GM21825 (cell line): Measurements from ENCODE around the gene CRTAP.
"Not testable (repeated sequence)": the region's sequence is repeated elsewhere in the genome, so short reads cannot be mapped to it uniquely, and the experiment has no call there.

Experiments used
- ATAC-seq: cut with Tn5 transposase; IDR thresholded peaks from one replicate; pipeline ENCODE4 v1.9.1; 2021; ENCODE audit warnings: mild to moderate bottlenecking, moderate library complexity; ENCODE audit not compliant: unreplicated experiment

The CRTAP gene

DNA sequence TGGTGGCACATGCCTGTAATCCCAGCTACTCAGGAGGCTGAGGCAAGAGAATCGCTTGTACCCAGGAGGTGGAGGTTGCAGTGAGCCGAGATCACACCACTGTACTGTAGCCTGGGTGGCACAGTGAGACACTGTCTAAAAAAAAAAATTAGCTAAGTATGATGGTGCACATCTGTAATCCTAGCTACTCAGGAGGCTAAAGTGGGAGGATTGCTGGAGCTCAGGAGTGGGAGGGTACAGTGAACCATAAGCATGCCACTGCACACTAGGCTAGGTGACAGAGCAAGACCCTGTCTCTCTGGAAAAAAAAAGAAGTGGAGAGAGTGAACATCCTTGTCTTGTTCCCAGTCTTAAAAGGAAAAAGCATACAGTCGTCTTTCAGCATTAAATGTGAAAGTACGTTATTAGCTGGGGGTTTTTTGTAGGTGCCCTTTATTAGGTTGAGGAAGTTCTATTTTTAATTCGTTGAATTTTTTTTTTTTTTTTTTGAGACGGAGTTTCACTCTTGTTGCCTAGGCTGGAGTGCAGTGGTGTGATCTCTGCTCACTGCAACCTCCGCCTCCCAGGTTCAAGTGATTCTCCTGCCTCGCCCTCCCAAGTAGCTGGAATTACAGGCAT lies 25.3 kb downstream of the CRTAP start:
- ATAC-seq = not testable (repeated sequence)

DNA sequence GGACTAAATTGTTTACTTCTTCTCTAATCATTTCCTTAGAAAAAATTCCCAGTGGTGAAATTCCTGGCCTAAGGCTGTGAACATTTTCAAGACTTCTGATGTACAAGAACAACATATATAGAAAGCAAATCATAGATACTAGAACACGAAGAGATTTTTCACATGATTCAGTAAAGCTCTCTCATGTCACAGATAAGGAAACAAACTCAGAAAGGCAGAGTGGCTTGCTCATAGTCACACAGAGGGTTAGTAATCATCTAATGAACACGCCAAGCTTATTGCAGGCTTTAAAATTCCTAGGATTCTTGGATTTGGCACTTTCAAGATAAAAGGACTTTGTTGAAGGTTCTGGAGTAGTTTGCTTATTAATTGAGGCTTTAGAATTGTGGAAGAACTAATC lies 26.2 kb downstream of the CRTAP start:
- ATAC-seq = no peak

DNA sequence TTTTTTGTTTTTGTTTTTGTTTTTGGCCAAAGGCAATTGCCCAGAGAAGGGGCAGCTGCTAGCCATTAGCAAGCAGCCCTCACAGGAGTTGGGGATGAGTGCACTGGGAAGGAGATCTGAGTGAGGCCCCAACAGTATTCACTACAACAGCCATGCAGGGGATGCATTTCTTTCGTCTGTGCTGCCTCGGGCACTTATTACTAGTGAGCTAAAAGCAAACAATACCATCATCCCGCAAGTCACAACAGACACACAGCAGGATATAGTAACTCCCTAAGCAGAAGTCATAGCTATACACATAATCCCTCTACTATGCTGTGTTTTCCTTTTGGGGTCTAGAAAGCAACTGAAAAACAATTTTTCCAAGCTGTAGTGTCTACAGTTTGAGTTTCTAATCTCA lies 27.2 kb downstream of the CRTAP start:
- ATAC-seq = no peak

DNA sequence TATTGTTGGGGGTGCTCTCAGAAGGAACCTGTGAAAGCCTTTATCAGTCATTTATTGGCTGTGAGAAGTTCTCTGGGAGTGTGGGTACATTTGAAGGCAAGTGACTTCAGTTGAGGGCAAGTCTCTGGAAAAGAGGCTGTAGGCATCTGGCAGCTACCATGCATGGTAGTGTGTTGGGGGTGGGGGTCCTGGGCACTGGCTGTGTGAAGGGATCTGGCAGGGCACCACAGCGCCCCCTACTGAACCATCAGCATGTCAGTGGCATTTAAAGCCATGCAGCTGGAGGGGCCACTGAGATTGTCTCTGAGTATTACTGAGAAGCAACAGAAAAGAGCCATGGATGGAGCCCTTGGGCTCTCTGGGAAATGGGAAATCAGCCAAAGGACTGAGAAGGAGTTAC lies 30.6 kb downstream of the CRTAP start:
- no peak for ATAC-seq

DNA sequence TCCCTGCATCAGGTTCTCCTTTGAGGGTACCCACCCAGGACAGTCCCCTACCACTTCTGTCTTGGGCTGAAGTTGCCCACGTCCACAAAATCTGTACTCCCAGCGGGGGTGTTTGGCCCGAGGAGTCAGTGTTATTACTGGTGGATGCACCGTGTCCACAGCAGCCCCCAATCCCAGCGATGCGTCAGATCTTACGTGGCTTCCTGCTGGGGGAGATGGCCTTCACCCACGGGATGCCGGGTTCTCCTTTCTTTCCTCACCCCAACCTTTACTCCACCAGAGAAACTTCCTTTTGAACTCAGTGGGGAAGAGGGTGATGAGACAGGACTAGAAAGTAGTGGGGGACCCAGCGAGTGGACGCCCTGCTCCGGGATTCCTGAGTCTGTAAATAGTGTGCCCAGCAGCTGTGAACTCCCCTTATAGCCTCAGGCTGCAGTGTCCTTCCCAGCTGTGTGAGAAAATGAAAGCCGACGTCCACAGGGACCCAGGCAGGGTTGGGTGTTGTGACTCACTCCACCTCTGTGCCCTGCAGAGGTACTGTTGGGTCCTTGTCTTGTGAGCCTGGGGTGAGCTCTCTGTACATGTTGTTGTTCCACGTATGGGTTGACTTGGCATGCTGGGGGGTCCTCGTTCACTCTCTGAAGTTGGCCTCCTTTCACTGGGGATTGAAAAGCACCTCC lies 31.5 kb downstream of the CRTAP start:
- ATAC-seq = no peak

DNA sequence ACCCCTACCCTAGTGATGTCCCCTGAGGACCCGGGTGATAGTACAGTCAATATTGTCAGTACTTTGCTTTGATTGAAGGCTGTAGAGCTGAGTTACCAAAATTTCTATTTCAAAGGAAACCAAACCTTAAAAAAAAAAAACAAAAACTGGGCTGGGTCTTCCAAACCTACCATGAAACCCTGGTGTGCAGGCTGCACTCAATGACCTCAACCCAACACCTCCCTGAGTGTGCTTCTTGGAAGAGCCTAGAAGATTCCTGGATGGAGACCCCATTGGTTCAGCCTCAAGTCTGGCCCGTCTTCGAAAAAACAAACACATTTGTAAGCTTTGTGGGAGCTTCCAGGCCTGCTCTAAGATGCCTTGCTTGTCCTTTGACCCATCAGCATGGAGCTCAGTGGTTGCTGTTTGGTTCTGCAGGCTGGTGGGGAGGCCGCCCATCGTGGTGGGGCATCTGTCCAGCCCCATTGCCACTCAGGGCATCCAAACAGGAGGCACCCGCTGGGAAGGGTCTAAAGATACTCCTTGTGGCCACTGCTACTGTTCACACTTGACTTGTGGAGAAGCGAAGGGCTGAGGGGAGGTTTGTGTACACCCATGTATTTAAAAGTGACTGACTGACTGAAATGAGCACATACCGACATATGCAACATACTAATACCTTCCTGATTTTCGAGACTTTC lies 32.2 kb downstream of the CRTAP start:
- no peak for ATAC-seq

DNA sequence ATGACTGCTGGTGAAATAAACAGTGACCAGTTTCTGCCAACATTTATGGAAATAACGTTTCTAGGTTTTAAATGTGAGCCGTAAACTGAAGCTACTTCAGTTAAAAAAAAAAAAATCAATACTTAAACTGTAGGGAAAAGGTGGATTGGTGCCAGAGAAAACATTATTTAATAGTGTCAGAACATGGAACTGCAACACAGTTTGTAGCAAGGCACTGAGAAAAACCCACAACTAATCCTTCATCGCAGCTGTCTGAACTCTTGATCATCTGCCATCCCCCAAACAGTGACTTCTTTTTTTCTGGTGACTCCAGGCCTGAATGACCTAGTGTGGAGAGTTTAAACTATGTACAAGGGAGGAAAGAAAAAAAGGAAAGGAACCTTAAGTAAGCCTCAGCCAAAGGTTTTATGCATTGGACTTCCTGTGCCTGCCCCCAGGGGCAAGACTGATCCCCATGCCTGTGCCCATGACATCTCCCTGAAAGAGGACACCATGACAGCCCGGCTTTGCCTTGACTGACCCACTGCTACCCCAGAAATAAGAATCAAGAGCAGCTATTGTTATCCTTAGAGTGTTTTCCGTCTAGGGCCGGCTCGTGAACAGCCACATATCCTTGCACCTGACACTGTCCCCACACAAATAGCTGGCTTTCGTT lies 33.1 kb downstream of the CRTAP start:
- ATAC-seq = no peak

DNA sequence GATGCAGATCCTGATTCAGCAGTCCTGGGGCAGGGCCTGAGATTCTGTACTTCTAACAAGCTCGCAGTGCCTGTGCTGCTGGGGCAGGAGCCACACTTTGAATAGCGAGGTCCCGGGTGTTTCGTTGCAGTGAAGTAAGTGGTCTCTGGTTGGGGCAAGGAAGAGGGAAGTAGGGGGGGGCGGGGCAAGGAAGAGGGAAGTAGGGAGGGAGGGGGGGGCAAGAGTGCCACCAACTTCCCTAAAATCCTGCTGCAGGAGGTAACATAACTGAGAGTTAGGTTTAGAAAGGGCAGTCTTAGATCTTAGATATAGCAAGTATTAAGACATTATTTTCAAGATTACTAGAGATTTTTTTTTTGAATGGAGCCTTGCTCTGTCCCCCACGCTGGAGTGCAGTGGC lies 35.5 kb downstream of the CRTAP start:
- ATAC-seq = no peak

DNA sequence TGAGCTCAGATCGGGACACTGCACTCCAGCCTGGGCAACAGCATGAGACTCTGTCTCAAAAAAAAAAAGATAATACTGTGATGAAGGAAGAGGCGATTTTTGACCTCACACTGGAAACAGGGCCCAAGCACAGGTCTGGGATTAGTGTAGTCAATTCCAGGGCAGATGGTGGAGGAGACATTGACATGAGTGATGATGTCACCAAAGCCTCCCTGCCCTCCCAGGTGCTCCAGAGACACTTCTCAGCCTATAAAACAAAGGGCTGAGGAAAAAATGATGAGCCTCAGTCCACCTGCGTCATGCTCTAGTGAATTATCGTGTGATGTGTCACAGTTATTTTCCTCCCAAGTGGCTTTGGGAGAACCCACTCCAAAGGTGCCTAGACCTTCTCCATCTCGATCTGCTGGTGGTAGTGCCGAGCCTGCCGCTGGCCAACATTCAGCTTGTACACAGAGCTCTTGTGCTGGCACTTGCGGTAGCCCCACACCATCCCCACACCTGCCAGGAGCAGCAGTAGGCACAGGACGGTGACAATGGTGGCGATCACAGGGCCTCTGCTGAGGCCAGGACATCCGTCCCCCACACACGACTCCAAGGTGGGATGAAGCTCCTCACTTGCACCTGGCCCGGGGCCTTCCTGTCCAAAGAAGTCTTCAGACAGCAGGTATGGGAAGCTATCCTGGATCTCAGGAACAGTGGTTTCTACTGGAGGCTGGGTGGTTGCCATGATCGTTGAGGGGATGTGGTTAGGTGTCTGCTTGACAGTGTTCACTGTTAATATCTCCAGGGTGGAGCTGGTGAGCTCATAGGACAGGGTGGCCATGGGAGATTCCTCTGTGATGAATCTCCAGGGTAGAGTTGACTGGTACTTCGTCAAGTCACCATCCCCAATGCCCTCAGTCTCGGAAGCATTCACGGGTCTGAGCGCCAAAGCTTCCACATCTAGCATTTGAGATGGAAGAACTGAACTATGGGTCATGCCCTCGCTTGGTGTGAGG lies 38.8 kb downstream of the CRTAP start:
- ATAC-seq = no peak

DNA sequence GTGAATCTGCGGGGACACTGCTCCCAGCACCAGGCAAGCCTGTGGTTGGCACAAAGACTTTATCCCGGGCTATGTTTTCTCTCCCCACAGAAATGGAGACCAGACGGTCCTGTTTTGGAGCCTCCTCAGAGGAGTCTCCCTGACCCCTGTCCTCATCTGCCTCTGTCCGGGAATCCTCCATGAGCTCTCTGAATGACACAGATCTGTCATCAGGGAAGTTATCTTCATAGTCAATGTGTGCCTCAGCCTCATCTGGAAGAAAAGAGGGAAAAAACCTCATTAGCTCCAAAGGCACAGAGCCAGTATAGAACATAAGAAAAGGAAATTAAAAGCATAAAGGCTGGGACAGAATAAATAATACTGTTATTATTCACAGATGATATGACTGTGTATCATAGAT lies 40.0 kb downstream of the CRTAP start:
- ATAC-seq = no peak

DNA sequence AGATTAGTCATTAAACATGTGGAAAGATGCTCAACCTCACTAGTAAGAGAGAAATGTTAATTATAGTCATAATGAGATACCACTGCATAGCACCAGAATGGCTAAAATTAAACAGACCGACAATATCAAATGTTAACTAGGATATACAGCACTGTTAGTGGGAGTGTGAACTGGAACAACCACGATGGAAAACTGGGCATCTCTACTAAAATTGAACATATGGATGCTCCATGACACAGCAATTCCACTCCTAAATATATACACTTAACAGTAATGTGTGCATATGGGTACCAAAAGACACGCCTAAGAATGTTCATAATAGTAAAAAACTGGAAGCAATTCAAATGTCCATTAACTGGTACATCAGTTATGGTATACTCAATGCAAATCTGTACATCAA lies 41.5 kb downstream of the CRTAP start:
- no peak for ATAC-seq

DNA sequence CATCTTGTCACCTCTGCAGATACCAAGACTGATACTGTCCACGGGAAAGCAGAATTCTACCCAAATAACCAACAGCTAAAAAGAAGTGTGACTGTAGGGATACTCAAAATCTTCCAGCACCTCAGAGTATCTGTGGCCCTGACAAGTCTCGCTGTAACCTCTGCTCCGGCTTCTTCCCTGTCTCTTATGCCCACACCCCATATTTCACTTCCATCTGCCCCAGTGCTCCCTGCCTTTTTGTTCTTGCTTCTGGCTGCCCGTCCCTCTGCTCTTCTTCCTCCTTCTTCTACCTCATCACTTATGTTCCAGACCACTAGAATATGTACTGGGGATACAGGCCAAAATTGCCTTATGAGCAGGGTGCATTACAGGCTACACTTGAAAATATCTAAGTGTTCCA lies 45.4 kb downstream of the CRTAP start:
- ATAC-seq = no peak

DNA sequence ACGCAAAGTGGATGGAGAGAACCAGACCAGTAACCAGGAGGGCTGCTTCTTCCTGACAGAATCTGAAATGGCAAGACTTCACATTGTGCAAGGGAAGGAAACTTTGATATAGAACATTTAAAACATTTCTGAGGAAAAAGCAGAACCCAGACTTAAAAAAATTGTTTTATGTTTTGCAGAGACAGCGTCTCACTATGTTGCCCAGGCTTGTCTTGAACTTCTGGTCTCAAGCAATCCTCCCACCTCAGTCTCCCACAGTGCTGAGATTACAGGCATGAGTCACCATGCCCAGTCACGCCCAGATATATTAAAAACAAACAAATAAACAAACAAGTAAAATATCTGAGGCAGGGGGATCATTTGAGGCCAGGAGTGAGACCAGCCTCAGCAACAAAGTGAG lies 46.2 kb downstream of the CRTAP start:
- no peak for ATAC-seq

DNA sequence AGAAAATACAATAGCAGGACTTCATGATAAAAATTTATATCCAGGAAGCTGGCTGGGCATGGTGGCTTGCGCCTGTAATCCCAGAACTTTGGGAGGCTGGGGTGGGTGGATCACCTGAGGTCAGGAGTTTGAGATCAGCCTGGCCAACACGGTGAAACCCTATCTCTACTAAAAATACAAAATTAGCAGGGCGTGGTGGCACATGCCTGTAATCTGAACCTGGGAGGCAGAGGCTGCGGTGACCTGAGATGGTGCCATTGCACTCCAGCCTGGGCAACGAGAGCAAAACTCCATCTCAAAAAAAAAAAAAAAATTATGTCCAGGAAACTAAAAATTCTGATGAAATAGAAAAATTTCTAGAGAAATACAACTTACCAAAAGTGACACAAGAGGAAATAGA lies 48.8 kb downstream of the CRTAP start:
- ATAC-seq = not testable (repeated sequence)

DNA sequence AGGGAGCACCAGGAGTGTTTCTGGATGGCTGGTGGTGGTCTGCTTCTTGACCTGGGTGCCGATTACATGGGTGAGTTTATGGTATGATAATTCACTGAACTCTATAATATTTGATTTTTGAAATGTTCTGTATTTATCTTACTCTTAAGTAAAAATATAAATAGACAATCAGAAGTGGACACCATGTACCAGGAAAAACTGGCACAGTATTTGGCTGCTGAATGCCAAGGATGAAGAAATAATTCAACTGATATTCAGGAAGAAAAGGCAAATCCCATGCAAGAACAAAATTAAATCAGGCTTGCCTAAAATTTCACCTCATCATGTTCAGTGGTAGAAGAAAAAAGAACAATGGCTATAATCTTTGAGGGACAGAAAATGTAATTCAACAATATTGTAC lies 51.6 kb downstream of the CRTAP start:
- ATAC-seq = no peak

DNA sequence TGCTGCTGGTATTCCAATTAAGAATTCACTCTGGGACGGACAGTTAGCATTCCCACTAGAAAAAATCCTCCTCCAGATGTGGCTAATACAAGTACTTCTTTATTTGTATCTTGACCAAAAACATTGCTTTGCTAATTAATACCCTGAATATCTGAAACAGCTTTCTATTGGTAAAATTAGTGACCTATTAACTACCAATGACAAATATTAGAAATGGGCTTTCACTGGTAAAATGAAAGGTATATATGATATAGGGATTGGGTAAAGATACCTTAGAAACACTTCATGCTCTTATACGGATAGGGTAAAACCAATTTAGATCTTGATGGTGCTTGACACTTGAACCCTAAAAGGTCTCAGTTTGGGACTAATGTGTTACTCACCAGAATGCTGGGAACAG lies 52.3 kb downstream of the CRTAP start:
- ATAC-seq = no peak

DNA sequence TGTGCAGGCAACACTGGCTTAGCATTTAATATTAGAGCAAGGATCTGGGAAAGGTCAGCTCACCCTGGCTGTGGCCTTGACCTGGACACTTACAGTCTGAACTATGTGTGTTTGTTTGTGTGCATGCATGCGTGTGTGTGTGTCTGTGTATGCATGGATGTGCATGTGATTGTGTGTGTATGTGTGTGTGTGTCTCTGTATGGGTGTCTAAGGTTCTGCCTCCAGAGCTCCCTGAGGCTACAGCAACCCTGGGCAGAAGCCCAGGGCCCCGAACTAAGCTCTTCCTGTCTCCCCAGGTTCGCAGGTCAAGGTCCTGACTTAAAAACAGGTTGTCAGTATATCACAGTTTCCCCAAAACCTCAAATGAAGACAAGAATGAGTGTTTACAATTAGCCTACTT lies 53.5 kb downstream of the CRTAP start:
- ATAC-seq = no peak

DNA sequence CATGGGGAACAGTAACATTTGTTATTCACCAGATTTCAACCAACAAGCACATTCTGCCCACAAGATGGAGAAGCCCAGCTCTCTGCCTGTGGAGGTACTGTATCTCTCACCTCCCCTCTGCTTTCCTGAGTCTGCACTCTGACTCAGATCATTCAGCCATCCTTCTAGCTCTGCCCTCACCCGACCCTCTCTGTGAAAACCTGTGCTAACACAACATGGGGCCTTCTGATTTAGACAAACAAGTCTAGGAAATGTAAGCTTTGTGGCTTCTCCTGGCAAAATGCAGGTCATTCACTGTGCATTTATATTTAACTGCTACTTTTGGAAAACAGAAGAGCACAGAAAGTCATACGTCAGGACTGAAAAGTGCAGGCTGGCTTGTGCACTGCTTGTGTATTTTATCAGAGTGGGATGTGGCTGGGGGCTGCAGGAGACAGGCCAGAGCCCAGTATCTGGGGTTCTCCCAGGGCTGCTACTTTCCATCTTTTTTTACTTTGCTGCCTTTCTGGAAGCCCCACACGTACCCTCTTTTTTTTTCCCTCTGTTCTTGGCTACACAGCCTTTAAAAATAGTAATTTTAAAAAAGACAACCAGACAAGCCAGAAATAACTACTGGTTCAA lies 54.0 kb downstream of the CRTAP start:
- ATAC-seq = no peak

DNA sequence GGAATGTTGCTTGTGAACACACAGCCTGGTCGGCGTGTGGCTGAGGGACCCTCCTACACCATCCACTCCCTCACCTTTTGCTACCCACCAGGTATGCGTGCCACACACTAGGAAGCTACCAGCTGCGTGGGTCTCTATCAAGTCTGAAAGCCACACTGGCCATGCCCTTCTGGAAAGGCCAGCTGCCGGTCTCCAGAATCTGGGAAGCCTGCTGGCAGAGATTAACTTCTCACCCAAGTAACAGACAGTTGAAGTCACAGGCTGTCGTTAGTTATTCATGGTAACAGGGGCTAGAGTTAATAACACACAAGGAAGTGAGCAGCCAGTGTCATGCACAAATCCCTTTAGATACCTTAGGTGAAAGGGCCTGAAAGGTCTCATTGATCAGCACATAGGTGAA lies 56.7 kb downstream of the CRTAP start:
- ATAC-seq = no peak

DNA sequence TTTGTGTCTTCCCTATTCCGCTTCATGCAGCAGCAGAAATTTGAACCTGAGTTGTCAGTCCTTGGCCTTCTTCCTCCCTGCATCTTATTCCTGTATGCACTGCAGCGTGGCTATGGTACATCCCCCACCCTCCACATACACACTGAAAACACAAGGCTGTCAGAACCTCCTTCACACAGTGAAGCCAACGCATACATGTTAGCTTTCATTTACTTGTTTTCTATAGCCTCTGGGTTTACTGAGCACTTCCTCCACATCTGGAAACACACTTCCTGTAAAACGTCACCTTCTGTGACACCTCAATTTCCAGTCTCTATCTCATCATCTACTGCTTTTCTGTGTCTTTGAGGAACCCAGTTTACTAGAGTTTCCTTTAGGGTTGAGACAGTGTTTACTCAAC lies 57.8 kb downstream of the CRTAP start:
- ATAC-seq = no peak
